HG03097 (cell line): ENCODE data around the gene GRIK5.

ENCODE experiments used
- ATAC-seq: cut with Tn5 transposase; IDR thresholded peaks from one replicate; pipeline ENCODE4 v1.9.1; 2021; ENCODE audit not compliant: unreplicated experiment, low FRiP score

GRIK5 gene

GRCh38 chr19:42096255-42096837 lies 26.3 kb upstream of the GRIK5 start:
- ATAC-seq = no peak

GRCh38 chr19:42095814-42096230 lies 25.8 kb upstream of the GRIK5 start:
- no peak for ATAC-seq

- ATAC-seq = no peak
Observed at GRCh38 chr19:42095142-42095813, 25.3 kb upstream of the GRIK5 start.

- no peak for ATAC-seq
Observed at GRCh38 chr19:42093926-42094325, 23.9 kb upstream of the GRIK5 start.

GRCh38 chr19:42093505-42093904 lies 23.5 kb upstream of the GRIK5 start:
- no peak for ATAC-seq

GRCh38 chr19:42092350-42092749 lies 22.3 kb upstream of the GRIK5 start:
- no peak for ATAC-seq

- ATAC-seq = no peak
Observed at GRCh38 chr19:42091742-42092141, 21.7 kb upstream of the GRIK5 start.

- ATAC-seq = no peak
Observed at GRCh38 chr19:42091300-42091699, 21.3 kb upstream of the GRIK5 start.

GRCh38 chr19:42090672-42091071 lies 20.7 kb upstream of the GRIK5 start:
- ATAC-seq = no peak

GRCh38 chr19:42089772-42090171 lies 19.8 kb upstream of the GRIK5 start:
- no peak for ATAC-seq

GRCh38 chr19:42089191-42089750 lies 19.3 kb upstream of the GRIK5 start:
- no peak for ATAC-seq

GRCh38 chr19:42088471-42089190 lies 18.6 kb upstream of the GRIK5 start:
- no peak for ATAC-seq

- ATAC-seq = no peak
Observed at GRCh38 chr19:42086770-42087550, 17.0 kb upstream of the GRIK5 start.

- ATAC-seq = no peak
Observed at GRCh38 chr19:42086188-42086736, 16.3 kb upstream of the GRIK5 start.

- ATAC-seq = no peak
Observed at GRCh38 chr19:42083537-42083936, 13.5 kb upstream of the GRIK5 start.

- ATAC-seq = no peak
Observed at GRCh38 chr19:42081584-42082203, 11.7 kb upstream of the GRIK5 start.

- ATAC-seq = no peak
Observed at GRCh38 chr19:42080764-42081375, 10.9 kb upstream of the GRIK5 start.

GRCh38 chr19:42079886-42080763 lies 10.1 kb upstream of the GRIK5 start:
- ATAC-seq = no peak

- no peak for ATAC-seq
Observed at GRCh38 chr19:42079276-42079669, 9.3 kb upstream of the GRIK5 start.
